HEK293T (cell line): ENCODE data around the gene TTC33.

ENCODE experiments used
- CTCF ChIA-PET: fragments of 350-600 bp; formaldehyde crosslinking; extraction: SDS; loops from one replicate; lab custom pipeline; 2021; ENCODE audit warnings: antibody characterized with exemption, inconsistent platforms; lab: Yijun Ruan, JAX
- POLR2A ChIA-PET: fragments of 350-600 bp; formaldehyde crosslinking; extraction: SDS; loops from one replicate; lab custom pipeline; 2020; ENCODE audit warnings: antibody characterized with exemption, inconsistent platforms; lab: Yijun Ruan, JAX
- DNase-seq: peaks from one replicate; pipeline ENCODE4 v3.0.0; 2012; ENCODE audit warnings: mixed read lengths; ENCODE audit errors: extremely low spot score
- ARNT ChIP-seq: fragments of 450-650 bp; IDR thresholded peaks from 2 replicates; pipeline ENCODE4 v1.6.1; 2017; ENCODE audit warnings: mild to moderate bottlenecking
- BHLHE40 ChIP-seq: fragments of 450-650 bp; IDR thresholded peaks from 2 replicates; pipeline ENCODE4 v1.6.1; 2016; ENCODE audit warnings: mild to moderate bottlenecking, moderate library complexity, borderline replicate concordance
- CTBP1 ChIP-seq: fragments of 450-650 bp; IDR thresholded peaks from 2 replicates; pipeline ENCODE4 v1.6.1; 2016; ENCODE audit warnings: borderline replicate concordance
- ELF4 ChIP-seq: fragments of 450-650 bp; IDR thresholded peaks from 2 replicates; pipeline ENCODE4 v1.6.1; 2017; ENCODE audit warnings: antibody characterized with exemption
- FOXA1 ChIP-seq: fragments of 450-650 bp; IDR thresholded peaks from 2 replicates; pipeline ENCODE4 v1.6.1; 2016; ENCODE audit warnings: mild to moderate bottlenecking
- FOXK2 ChIP-seq: fragments of 450-650 bp; IDR thresholded peaks from 2 replicates; pipeline ENCODE4 v1.6.1; 2016; ENCODE audit warnings: mild to moderate bottlenecking
- FOXM1 ChIP-seq: fragments of 450-650 bp; IDR thresholded peaks from 2 replicates; pipeline ENCODE4 v1.6.1; 2017; ENCODE audit warnings: mild to moderate bottlenecking, borderline replicate concordance
- HDGF ChIP-seq: fragments of 450-650 bp; IDR thresholded peaks from 2 replicates; pipeline ENCODE4 v1.6.1; 2017; ENCODE audit warnings: antibody characterized with exemption, borderline replicate concordance
- L3MBTL2 ChIP-seq: fragments of 450-650 bp; conservative IDR thresholded peaks from 2 replicates; pipeline ENCODE4 v1.6.1; 2016; ENCODE audit warnings: mild to moderate bottlenecking
- LEF1 ChIP-seq: fragments of 450-650 bp; IDR thresholded peaks from 2 replicates; pipeline ENCODE4 v1.6.1; 2017; ENCODE audit warnings: mild to moderate bottlenecking, borderline replicate concordance
- NFRKB ChIP-seq: fragments of 450-650 bp; IDR thresholded peaks from 2 replicates; pipeline ENCODE4 v1.6.1; 2016; ENCODE audit warnings: mild to moderate bottlenecking, moderate library complexity
- SP1 ChIP-seq: fragments of 450-650 bp; IDR thresholded peaks from 2 replicates; pipeline ENCODE4 v1.6.1; 2017
- SUZ12 ChIP-seq: fragments of 450-650 bp; IDR thresholded peaks from 2 replicates; pipeline ENCODE4 v1.6.1; 2016; ENCODE audit warnings: mild to moderate bottlenecking
- TARDBP ChIP-seq: fragments of 450-650 bp; IDR thresholded peaks from 2 replicates; pipeline ENCODE4 v1.6.1; 2016
- ZNF384 ChIP-seq: fragments of 450-650 bp; IDR thresholded peaks from 2 replicates; pipeline ENCODE4 v1.6.1; 2016
- TF ChIP-seq, protein P1 (sequence below): fragments of 450-650 bp; IDR thresholded peaks from 2 replicates; pipeline ENCODE4 v1.6.1; 2016

The TTC33 gene

DNA sequence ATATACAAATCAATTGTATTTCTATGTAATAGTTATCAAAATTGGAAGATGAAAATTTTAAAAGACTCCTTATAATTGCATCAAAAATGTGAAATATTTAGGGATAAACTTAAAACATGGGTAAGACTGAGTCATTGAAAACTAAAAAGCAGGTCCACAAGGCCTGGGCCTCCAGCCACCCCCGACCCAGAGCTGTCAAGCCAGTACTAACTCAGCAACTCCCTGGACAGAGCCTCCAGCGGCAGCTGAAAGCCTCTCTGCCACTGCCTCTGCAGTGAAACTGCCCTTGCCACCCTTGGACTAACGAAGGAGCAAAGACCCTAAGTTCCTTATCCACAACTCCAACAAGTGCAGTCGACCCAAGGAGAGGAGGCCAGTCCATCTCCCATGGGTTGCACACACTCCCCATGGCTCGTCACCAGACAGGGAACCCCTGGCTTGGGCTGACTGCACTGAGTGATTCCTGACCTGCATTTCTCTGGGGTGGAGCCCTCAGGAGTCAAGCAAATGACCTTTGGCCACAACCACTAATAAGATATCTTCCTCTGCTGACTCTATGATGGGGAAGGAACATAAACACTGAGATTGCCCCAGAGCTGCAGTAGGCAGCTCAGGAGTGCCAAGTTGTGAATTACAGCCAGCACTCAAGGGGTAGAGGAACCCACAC lies 55.5 kb downstream of the TTC33 start:
- no peak for TF ChIP-seq L3MBTL2
- TF ChIP-seq FOXM1, result no peak
- no peak for TF ChIP-seq ARNT
- TF ChIP-seq BHLHE40, result no peak
- no peak for TF ChIP-seq ZNF384
- TF ChIP-seq ELF4, result no peak
- TF ChIP-seq, protein P1, sequence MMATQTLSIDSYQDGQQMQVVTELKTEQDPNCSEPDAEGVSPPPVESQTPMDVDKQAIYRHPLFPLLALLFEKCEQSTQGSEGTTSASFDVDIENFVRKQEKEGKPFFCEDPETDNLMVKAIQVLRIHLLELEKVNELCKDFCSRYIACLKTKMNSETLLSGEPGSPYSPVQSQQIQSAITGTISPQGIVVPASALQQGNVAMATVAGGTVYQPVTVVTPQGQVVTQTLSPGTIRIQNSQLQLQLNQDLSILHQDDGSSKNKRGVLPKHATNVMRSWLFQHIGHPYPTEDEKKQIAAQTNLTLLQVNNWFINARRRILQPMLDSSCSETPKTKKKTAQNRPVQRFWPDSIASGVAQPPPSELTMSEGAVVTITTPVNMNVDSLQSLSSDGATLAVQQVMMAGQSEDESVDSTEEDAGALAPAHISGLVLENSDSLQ, result no peak
- TF ChIP-seq HDGF, result no peak
- no peak for TF ChIP-seq FOXA1
- no peak for DNase-seq
- ChIA-PET POLR2A (no interaction called here), CTCF (interaction anchor here (0.5 kb wide), 1 partner anchor 24 kb away, joined by 3 read pairs; no protein-coding TSS in a partner anchor)

DNA sequence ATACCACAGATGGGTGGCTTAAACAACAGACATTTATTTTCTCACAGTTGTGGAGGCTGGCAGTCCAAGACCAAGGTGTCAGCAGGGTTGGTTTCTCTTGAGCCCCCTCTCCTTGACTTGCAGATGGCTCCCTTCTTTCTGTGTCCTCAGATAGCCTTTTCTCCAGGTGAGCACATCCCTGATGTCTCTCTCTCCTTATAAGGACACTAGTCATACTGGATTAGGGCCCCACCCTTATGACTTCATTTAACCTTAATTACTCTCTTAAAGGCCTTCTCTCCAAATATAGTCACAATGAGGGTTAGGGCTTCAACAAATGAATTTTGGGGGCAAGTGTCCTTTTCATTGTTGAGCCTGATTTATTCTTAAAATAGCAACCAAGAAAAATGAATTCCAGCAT lies 61.3 kb downstream of the TTC33 start:
- DNase-seq, result no peak
- no peak for TF ChIP-seq SUZ12
- TF ChIP-seq NFRKB, result no peak
- no peak for TF ChIP-seq FOXM1
- no peak for TF ChIP-seq L3MBTL2
- no peak for TF ChIP-seq ARNT
- TF ChIP-seq TARDBP, result no peak
- no peak for TF ChIP-seq HDGF
- no peak for TF ChIP-seq FOXK2
- CTCF ChIA-PET, result no interaction called here
- POLR2A ChIA-PET, result no interaction called here

DNA sequence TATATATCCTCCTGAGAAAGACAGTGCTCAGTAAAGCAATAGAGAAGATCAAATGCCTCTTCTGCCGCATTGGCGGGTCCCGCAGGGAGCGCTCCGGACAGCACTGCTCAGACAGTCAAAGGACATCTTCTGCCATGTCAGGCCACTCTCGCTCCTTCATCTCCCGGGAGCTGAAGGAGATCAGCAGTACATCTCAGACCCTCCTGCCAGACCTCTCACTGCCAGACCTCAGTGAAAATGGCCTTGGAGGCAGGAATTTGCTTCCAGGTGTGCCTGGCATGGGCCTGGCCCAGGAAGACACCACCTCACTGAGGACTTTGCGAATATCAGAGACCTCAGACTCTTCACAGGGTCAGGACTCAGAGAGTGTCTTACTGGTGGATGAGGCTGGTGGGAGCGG lies 63.9 kb downstream of the TTC33 start:
- POLR2A ChIA-PET, result no interaction called here
- TF ChIP-seq NFRKB, result no peak
- TF ChIP-seq SUZ12, result no peak
- TF ChIP-seq ARNT, result no peak
- TF ChIP-seq FOXA1, result no peak
- TF ChIP-seq SP1, result no peak
- no peak for TF ChIP-seq CTBP1
- TF ChIP-seq, protein P1, result no peak
- no peak for TF ChIP-seq ZNF384
- no peak for TF ChIP-seq BHLHE40
- CTCF ChIA-PET, result no interaction called here
- no peak for DNase-seq

DNA sequence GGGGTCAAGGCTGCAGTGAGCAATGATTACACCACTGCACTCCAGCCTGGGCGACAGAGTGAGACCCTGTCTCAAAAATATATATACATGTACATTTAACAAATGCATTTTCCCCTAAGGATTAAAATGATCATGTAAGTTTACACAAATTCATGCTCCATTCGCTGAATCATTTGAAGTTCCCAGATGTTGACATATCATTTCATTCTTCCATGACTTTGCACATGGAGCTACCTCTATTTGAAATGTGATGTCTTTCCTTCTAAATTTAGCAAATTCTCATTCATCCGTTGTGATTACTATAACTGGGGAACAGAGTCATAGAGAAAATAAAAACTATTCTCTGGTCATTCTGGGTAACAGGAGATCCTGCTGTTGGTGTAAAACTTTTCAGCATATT lies 65.5 kb downstream of the TTC33 start:
- no peak for DNase-seq
- ChIA-PET CTCF (interaction anchor here (2.0 kb wide), 1 partner anchor 742 kb away, joined by 8 read pairs; no protein-coding TSS in a partner anchor), POLR2A (interaction anchor here (0.8 kb wide), 1 partner anchor 10 kb away, joined by 3 read pairs; the partner anchor contains the start of gene PTGER4)
- no peak for TF ChIP-seq LEF1
- no peak for TF ChIP-seq ARNT
- TF ChIP-seq L3MBTL2, result no peak
- TF ChIP-seq FOXK2, result no peak
- TF ChIP-seq FOXA1, result no peak
- TF ChIP-seq SUZ12, result no peak
- TF ChIP-seq CTBP1, result no peak
- no peak for TF ChIP-seq BHLHE40
- TF ChIP-seq FOXM1, result no peak
- TF ChIP-seq, protein P1, result no peak
- TF ChIP-seq SP1, result no peak
- no peak for TF ChIP-seq HDGF
- no peak for TF ChIP-seq ZNF384

DNA sequence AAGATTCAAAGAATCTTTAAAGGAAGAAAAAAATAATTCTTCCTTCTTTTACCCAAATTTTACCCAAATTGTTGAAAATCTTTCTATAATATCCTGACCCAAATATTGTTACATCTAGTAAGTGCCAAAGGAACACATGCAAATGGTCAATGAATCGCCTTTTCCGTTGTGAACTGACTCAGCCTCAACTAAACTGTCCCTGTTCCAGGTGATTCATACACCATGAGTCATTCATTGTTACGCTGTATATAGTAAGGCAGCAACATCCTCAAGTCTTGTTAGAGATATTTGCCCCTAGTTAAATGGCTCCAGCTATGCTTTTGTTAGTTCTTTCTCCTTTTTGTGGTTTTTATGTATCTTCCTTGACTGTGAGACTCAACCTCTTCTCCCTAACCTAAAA lies 66.3 kb downstream of the TTC33 start:
- CTCF ChIA-PET, result interaction anchor here (0.7 to 2.0 kb wide), 3 partner anchors 741 to 975 kb away, joined by 3 to 8 read pairs (median 4); no protein-coding TSS in a partner anchor
- POLR2A ChIA-PET, result no interaction called here
- DNase-seq, result no peak
- TF ChIP-seq NFRKB (no peak), ZNF384 (no peak), FOXM1 (no peak), FOXA1 (no peak), L3MBTL2 (no peak), CTBP1 (no peak), TARDBP (no peak), SUZ12 (no peak), LEF1 (no peak), BHLHE40 (no peak), ARNT (no peak), SP1 (no peak), HDGF (no peak), FOXK2 (no peak), ELF4 (no peak)
- TF ChIP-seq, protein P1, result no peak

DNA sequence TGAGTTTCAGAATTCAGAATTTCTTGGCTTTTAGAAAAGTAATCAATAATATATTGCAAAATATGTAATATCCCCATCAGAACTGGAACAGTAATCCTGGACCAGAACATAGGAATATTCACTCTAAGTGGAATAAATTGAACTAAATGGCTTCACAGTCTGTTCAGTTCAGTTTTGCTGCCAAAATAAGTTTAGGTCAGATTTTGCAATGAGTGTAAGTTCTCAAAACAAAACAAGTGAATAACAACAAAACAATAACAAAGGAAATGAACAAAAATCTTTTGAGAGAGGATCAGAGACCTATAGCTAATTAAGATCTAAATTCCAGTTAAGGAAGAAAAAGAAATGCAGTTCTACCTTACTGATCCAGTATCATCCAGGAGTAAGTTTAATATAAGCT lies 66.8 kb downstream of the TTC33 start:
- ChIA-PET CTCF (interaction anchor here (0.7 to 2.0 kb wide), 3 partner anchors 740 to 975 kb away, joined by 3 to 8 read pairs (median 4); no protein-coding TSS in a partner anchor), POLR2A (no interaction called here)
- TF ChIP-seq SUZ12 (no peak), TARDBP (no peak), ARNT (no peak), CTBP1 (no peak), LEF1 (no peak), BHLHE40 (no peak), FOXK2 (no peak), ZNF384 (no peak)
- TF ChIP-seq, protein P1, result no peak
- DNase-seq, result no peak
